SK-N-MC (cell line): ENCODE measurements around the gene ALAD.

Experiments
- EZH2 ChIP-seq: fragments of 200-600 bp; sonication (generic); IDR thresholded peaks from one replicate; pipeline ENCODE4 v1.6.1; 2017; ENCODE audit warnings: antibody characterized with exemption
- FOXP2 ChIP-seq: optimal IDR thresholded peaks from 2 replicates; pipeline ENCODE3; 2011; ENCODE audit warnings: mild to moderate bottlenecking, moderate library complexity; ENCODE audit not compliant: insufficient read depth; ENCODE audit errors: extremely low read length, control extremely low read depth
- POLR2AphosphoS5 ChIP-seq: IDR thresholded peaks from 2 replicates; pipeline ENCODE4 v1.6.1; 2012; ENCODE audit warnings: mild to moderate bottlenecking, low read depth, low read length, borderline replicate concordance

DNA sequence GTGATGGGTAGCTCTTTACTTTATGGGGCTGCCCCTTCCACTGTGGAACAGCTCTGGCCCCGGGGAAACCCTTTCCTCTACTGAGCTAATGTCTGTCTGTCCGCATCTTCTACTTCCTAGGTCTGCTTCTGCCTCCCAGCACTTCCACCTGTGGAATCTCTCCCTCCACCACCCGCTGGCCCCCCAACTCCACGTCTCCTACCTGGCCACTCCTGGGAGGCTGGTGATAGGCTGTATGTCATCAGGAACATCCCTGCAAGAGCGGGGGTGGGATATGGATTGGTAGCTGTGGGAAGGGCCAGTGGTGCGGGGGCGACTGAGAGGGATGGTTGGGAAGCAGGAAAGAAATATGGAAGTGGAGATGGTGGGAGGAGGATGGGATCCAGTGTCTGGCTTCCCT is 9.2 kb downstream of the ALAD start:
- TF ChIP-seq POLR2AphosphoS5 (no peak), EZH2 (no peak), FOXP2 (no peak)
